GM21381 (cell line): ENCODE measurements around the gene CEP250.
A peak's percentile ranks its signal among the peaks of the same experiment; 100 is the strongest.
"Not testable (repeated sequence)": the region's sequence is repeated elsewhere in the genome, so short reads cannot be mapped to it uniquely, and the experiment has no call there.

Source experiments
- ATAC-seq: cut with Tn5 transposase; IDR thresholded peaks from one replicate; pipeline ENCODE4 v1.9.1; 2021; ENCODE audit warnings: mild to moderate bottlenecking, moderate library complexity; ENCODE audit not compliant: unreplicated experiment

The CEP250 gene

GRCh38 chr20:35515949-35516645 is 60.7 kb downstream of the CEP250 start:
- no peak for ATAC-seq

DNA sequence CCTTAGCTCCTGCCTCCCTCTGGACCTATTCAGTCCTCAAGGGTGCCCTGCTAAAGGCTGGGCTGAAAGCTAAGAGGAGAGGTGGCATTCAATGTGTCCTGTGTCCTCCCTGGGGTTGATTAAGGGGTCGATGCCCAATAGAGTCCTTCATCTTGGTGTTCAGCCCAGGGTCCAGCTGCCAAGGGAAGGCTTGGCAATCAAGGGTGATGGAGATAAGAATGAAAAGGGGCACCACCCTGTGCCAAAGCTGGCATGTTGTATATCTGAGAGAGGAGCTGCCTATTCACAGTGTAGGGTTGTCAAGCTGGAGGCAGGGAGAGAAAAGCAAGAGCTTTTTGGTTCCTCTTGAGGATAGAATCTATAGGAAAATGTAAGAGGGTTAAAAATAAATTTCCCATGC is 61.7 kb downstream of the CEP250 start:
- ATAC-seq = no peak

DNA sequence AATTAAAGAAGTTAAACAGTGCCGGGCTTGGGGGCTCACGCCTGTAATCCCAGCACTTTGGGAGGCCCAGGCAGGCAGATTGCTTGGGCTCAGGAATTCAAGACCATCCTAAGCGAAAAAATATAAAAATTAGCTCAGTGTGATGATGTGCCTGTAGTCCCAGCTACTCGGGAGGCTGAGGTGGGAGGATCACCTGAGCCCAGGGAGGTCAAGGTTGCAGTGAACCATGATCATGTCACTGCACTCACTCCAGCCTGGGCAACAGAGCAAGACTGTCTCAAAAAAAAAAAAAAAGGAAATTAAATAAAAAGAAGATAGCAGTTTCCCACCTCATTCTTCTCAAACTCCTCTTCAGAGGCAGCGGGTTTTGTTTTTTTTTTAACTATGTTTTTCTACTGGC is 62.4 kb downstream of the CEP250 start:
- not testable (repeated sequence) for ATAC-seq

- no peak for ATAC-seq
These were observed 63.6 kb downstream of the CEP250 start for GRCh38 chr20:35518955-35519354.

DNA sequence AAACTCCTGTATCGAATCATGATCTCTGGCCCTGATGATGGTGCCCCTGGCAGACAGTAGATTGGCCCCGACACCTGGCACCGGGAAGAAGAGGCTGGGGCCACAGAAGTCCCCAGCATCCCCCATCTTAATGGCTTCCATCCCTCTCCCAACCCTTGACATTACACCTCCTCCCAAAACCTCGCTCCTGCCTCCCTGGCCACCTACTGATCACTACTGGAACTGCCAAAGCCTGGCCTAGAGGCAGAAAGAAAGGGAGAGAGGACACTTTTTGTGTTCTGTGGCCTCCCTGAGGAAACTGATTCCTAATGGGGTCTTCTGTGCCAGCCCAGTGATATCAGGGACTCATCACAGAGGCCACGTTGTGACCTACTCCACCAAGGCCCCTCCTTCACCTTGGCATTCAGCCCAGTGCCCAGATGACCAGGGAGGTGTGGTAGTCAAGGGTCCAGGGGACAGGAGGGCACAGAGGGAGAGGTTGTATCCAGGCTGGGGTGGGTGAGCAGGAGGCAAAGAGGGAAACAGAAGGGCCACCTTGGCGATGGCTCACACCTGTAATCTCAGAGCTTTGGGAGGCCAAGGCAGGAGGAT is 68.0 kb downstream of the CEP250 start:
- ATAC-seq = no peak

GRCh38 chr20:35525639-35526038 is 70.2 kb downstream of the CEP250 start:
- no peak for ATAC-seq

- no peak for ATAC-seq
These were observed 71.8 kb downstream of the CEP250 start for GRCh38 chr20:35527122-35527769.

- ATAC-seq = no peak
These were observed 74.2 kb downstream of the CEP250 start, which contains the start of gene C20orf173 for GRCh38 chr20:35529552-35529951. Gene C20orf173 (minus strand): TSS chr20:35529652. CDS start chr20:35529373, 279 bp downstream.

GRCh38 chr20:35539756-35540212 is 84.4 kb downstream of the CEP250 start:
- ATAC-seq = no peak

- ATAC-seq = no peak
These were observed 85.9 kb downstream of the CEP250 start for GRCh38 chr20:35541118-35541782.

DNA sequence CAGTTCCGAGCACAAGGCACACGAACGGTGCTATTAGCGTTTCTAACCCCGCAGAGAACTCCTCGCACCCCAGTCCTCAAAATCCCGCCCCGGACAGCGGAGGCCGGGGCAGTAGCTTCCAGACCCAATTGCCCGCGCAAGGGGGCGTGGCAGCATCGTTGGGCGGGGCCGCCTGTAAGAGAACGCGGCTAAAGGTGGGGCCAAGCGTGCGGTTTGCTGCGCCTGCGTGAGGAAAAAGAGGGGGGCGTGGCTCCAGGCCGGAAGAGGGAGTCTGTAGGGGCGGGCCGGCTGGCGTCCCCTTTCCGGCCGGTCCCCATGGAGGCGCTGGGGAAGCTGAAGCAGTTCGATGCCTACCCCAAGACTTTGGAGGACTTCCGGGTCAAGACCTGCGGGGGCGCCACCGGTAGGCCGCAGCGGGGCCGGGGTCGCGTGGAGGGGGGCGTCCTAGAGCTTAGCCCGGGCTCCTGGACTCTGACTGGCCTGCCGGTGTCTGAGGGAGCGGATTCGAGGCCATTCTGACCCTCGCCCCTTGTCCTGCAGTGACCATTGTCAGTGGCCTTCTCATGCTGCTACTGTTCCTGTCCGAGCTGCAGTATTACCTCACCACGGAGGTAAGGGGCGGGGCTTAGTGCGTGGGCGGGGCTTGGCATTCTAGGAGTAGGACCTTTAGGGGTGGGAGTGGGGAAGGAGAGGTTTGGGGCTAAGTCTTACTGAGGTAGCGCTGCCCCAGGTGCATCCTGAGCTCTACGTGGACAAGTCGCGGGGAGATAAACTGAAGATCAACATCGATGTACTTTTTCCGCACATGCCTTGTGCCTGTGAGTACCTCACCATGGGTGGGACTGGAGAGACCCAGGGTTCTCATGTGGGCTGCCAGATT is 86.6 kb downstream of the CEP250 start, which contains the start of gene ERGIC3:
Gene ERGIC3 (plus strand): TSS at position 296 of the 880 bp plus-strand sequence. CDS start 20 bp downstream, at position 316.
- ATAC-seq = peak; percentile 93

DNA sequence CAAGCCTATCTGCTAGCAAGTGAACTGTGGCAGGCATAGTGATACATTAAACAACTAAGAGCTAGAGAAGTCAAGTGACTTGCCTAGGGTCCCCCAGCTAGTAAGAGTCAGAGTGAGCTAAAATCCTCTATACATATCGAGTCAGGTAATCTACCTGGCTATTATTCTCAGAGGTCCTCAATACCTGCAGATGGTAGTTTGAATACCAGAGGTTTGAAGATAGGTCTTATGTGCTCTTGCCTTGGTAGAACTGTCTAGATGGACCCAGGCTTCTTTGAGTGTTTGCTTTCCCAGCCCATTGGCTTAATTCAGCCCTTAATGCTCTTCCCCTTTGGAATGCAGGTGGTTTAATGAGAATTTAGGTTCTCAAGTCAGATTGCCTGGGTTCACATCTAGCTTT is 87.6 kb downstream of the CEP250 start:
- no peak for ATAC-seq

- ATAC-seq = no peak
These were observed 89.0 kb downstream of the CEP250 start for GRCh38 chr20:35544436-35544835.

GRCh38 chr20:35544941-35545340 is 89.5 kb downstream of the CEP250 start:
- not testable (repeated sequence) for ATAC-seq

GRCh38 chr20:35546127-35546526 is 90.7 kb downstream of the CEP250 start:
- no peak for ATAC-seq

- ATAC-seq = no peak
These were observed 91.9 kb downstream of the CEP250 start for GRCh38 chr20:35547329-35547728.

DNA sequence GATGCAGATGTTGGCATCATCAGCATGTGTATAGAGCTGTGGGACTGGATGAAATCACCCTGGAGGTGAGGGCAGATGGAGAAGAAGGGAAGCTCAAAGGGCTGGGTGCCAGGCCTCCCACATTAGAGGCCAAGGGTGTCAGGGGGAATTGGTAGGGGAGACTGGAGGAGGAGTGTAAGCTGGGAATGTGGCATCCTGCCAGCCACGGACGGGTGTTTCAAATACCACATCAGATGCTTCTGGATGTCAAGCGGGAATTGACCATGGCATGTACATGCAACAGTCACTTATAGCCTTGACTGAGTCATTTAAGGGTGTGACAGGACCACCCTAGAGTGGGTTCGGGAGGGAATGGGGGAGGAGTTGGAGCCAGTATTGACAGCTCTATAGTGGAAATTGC is 96.1 kb downstream of the CEP250 start:
- no peak for ATAC-seq

DNA sequence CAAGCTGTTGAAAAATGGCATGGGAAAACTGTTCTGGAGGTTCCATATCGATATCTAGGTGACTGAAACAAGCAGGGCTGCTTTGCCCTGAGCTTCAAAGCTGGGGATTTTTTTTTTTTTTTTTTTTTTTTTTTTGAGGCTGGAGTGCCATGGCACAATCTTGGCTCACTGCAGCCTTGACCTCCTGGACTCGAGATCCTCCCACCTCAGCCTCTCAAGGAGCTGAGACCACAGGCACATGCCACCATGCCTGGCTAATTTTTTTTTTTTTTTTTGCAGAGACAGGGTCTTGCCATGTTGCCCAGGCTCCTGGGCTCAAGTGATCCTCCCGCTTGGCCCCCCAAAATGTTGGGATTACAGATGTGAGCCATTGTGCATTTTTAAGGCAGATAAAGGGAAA is 97.5 kb downstream of the CEP250 start:
- no peak for ATAC-seq

GRCh38 chr20:35555461-35555860 is 100.1 kb downstream of the CEP250 start:
- not testable (repeated sequence) for ATAC-seq

DNA sequence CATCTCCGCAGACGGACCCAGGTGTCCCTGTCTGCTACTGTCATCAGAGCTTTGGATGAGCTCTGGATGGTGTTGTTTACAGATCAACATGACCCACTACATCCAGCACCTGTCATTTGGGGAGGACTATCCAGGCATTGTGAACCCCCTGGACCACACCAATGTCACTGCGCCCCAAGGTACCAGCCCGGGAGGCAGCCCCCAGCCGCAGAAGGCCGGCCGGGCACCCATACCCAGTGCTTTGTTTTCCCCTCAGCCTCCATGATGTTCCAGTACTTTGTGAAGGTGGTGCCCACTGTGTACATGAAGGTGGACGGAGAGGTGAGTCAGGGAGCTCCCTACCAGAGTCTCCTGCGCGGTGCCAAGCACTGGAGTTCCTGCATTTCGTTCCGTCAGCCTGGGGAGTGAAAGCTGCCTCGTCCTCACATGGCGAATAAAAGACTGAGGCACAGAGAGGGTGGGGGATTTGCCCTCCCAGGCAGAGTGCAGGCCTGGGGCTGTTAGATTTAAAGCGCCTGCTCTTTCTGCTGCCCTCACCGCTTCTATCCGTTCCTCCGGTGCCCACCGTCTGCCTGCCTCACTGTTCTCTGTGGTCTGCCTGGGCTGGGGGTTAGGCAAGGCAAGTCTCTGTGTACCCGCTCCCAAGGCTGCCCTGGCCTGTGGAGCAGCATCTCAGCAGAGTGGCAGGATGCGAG is 100.7 kb downstream of the CEP250 start:
- no peak for ATAC-seq
